ENCODE measurements around the gene CHI3L1.

The CHI3L1 gene

DNA sequence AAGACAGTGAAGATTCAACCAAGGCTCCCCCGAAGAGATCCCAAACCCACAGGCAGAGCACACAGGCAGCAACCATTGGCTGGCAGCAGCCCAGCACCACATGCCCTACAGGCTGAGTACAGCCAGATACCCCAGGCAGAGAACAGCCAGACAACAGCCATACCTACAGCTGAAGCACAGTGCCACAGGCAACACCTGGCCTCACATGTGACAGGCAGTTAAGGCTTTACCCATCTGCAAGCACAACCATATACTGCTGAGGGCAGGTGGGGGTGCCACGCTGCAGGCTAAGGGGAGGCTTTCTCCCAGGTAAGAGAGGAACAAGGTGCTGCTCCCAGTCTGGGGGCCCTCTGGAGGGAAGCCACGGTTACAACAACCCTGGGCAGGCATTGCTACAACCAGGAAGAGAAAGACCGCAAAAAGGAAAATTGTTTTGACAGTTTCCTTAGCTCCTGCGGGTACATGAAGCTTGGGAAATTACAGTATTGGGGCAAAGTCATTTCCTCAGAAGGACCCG, 30.7 kb upstream of the CHI3L1 start:
- H3K9ac ChIP-seq (ENCODE audit: low read length): no peak overlapping the region

DNA sequence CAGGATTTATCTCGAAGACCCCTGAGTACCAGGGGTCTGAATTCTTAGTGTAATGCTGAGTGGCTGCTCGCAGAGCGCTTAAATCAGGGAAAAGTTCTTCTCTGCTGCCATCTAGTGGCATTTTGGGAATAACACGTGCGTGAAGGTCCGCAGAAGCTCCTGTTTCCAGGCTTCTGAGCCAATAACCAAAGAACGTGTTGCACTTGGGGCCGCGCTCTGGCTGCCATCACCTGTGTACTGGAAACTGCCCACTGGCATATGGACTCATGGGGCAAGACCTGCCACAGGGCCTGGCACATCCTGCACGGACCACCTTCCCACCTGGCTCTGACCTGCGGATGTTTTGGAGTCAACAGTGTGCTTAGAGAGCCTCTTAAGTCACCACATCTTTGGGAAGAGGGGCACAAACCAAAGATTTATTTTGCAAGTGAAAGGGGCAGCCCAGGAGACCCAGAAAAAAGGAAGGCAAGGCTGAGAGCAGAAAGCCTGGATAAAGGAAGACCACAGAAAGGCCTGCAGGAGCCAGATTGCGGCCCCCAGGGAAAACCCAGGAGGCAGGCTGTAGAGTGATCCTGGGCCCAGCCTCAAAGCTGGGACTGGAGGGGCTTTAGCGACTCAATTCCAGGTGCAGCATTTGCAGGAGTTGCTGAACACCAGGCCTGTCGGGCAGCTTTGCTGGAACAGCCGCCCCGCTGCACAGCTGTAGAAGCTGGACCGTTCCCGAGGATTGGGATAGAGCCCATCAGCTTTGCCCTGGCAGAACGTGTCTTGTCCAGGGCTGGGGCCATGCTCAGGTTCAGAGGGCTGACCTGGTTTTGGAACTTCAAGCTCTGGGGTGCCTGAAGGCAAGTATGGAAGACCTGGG, 30.0 kb upstream of the CHI3L1 start:
- Histone ChIP-seq H3K9ac (ENCODE audit: low read length) (no peak overlapping the region), H3K4me1 (ENCODE audit: control insufficient read depth, insufficient read depth, low read length) (no peaks in the 10 kb centered on the region), H3K9me3 (ENCODE audit: control insufficient read depth, low read length) (no peaks in the 10 kb centered on the region), H3K36me3 (ENCODE audit: control insufficient read depth, insufficient read depth, low read length, severe bottlenecking) (no peaks in the 10 kb centered on the region), H3K4me3 (ENCODE audit: low read length) (no peak overlapping the region), H3K27me3 (replicated peaks; ENCODE audit: control insufficient read depth, insufficient read depth, low read length) (peaks cover 36% of the 10 kb centered on the region)
- peak; percentile 86 for DNase-seq (ENCODE audit: low read depth)

More for the DNA sequence above, 30.7 kb upstream of the CHI3L1 start:
- H3K4me3 ChIP-seq (ENCODE audit: low read length): no peak overlapping the region
- no peaks in the 10 kb centered on the region for H3K36me3 ChIP-seq (ENCODE audit: control insufficient read depth, insufficient read depth, low read length, severe bottlenecking)
- no peaks in the 10 kb centered on the region for H3K9me3 ChIP-seq (ENCODE audit: control insufficient read depth, low read length)
- no peaks in the 10 kb centered on the region for H3K4me1 ChIP-seq (ENCODE audit: control insufficient read depth, insufficient read depth, low read length)
- no peak for DNase-seq (ENCODE audit: low read depth)
- peaks cover 43% of the 10 kb centered on the region for H3K27me3 ChIP-seq (replicated peaks; ENCODE audit: control insufficient read depth, insufficient read depth, low read length)

DNA sequence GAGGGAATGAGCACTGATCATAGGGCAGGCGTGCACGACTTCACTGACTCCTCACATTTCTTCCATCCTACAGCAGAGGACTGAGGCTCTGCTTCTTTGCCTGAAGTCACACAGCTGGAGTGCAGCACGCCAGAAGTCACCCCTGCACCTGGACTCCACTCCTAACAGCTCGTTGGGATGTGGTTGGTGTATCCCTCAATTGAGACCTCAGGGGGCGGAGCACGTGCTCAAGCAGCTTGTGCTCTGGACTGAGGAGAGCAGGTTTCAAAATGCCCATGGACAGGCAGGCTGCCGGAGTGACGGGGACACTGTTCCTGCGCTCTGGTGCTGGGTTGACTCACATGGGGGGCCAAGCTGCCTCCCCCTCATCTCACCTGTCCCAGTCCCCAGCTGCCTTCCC, 29.1 kb upstream of the CHI3L1 start:
- peaks cover 28% of the 10 kb centered on the region for H3K27me3 ChIP-seq (replicated peaks; ENCODE audit: control insufficient read depth, insufficient read depth, low read length)
- H3K36me3 ChIP-seq (ENCODE audit: control insufficient read depth, insufficient read depth, low read length, severe bottlenecking): no peaks in the 10 kb centered on the region
- H3K4me1 ChIP-seq (ENCODE audit: control insufficient read depth, insufficient read depth, low read length): peaks cover 5% of the 10 kb centered on the region
- no peaks in the 10 kb centered on the region for H3K9me3 ChIP-seq (ENCODE audit: control insufficient read depth, low read length)
- DNase-seq (ENCODE audit: low read depth): no peak
- H3K9ac ChIP-seq (ENCODE audit: low read length): no peak overlapping the region
- H3K4me3 ChIP-seq (ENCODE audit: low read length): no peak overlapping the region

DNA sequence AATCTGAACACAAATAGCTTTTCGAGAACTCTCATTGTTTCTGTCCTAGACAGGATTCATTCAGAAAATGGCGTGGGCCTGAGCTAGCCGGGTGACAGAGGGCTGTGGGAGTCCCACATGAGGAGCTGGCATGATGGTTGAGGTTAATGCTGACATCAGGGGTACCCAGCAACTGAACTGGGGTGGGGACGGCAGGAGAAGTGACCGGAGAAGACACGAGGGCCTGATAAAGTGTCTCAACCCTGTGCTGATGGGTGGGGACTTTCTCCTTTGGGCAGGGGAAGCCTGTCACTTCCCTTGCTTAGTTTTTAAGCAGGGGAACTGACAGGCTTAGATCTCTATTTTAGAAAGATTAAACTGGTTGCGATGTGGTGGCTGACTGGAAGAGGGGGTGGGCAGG, 28.4 kb upstream of the CHI3L1 start:
- Histone ChIP-seq H3K9ac (ENCODE audit: low read length) (no peak overlapping the region), H3K9me3 (ENCODE audit: control insufficient read depth, low read length) (no peaks in the 10 kb centered on the region), H3K27me3 (replicated peaks; ENCODE audit: control insufficient read depth, insufficient read depth, low read length) (peaks cover 25% of the 10 kb centered on the region), H3K36me3 (ENCODE audit: control insufficient read depth, insufficient read depth, low read length, severe bottlenecking) (no peaks in the 10 kb centered on the region), H3K4me1 (ENCODE audit: control insufficient read depth, insufficient read depth, low read length) (peaks cover 5% of the 10 kb centered on the region), H3K4me3 (ENCODE audit: low read length) (no peak overlapping the region)
- DNase-seq (ENCODE audit: low read depth): no peak

DNA sequence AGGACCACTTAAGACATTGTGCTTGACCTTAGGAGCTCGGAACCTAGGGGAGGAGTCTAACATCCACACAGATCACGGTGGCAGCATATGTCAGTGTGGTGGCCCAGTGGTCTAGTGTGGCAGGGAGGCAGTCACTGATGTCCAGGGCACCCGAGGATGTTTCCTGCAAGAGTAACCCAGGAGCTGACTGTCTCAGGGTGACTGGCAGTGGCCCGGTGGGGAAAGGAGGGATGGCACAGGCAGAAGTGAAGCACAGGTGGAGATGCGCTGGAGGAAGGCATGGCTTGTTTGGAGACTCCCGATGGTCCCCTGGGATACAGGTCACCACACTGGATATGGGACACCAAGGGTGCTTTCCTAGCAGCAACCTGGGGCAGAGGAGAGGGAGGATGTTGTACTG, 26.6 kb upstream of the CHI3L1 start:
- no peak for DNase-seq (ENCODE audit: low read depth)
- no peaks in the 10 kb centered on the region for H3K9me3 ChIP-seq (ENCODE audit: control insufficient read depth, low read length)
- H3K27me3 ChIP-seq (replicated peaks; ENCODE audit: control insufficient read depth, insufficient read depth, low read length): peaks cover 17% of the 10 kb centered on the region
- peaks cover 5% of the 10 kb centered on the region for H3K4me1 ChIP-seq (ENCODE audit: control insufficient read depth, insufficient read depth, low read length)
- no peak overlapping the region for H3K4me3 ChIP-seq (ENCODE audit: low read length)
- no peak overlapping the region for H3K9ac ChIP-seq (ENCODE audit: low read length)
- H3K36me3 ChIP-seq (ENCODE audit: control insufficient read depth, insufficient read depth, low read length, severe bottlenecking): no peaks in the 10 kb centered on the region

DNA sequence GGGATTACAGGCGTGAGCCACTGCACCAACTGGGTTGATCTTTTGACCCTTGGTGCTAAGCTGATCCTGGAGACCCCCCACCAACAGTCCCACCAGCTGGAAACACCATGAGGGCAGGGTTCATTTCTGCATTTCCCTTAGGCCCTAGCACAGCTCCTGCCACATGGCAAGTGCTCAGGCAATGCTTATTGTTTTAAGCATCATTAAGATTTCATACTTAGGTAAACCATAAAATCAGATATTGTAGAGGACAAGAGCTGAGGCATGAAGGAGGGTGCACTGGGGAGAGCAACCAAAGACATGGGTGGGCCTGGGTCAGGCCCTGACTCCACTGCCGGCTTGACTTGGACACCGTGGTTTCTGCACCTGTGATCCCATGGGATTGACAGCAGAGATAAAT, 25.3 kb upstream of the CHI3L1 start:
- DNase-seq (ENCODE audit: low read depth): no peak
- H3K9ac ChIP-seq (ENCODE audit: low read length): no peak overlapping the region
- peaks cover 5% of the 10 kb centered on the region for H3K4me1 ChIP-seq (ENCODE audit: control insufficient read depth, insufficient read depth, low read length)
- H3K4me3 ChIP-seq (ENCODE audit: low read length): no peak overlapping the region
- H3K27me3 ChIP-seq (replicated peaks; ENCODE audit: control insufficient read depth, insufficient read depth, low read length): peaks cover 5% of the 10 kb centered on the region
- H3K9me3 ChIP-seq (ENCODE audit: control insufficient read depth, low read length): no peaks in the 10 kb centered on the region
- H3K36me3 ChIP-seq (ENCODE audit: control insufficient read depth, insufficient read depth, low read length, severe bottlenecking): no peaks in the 10 kb centered on the region

DNA sequence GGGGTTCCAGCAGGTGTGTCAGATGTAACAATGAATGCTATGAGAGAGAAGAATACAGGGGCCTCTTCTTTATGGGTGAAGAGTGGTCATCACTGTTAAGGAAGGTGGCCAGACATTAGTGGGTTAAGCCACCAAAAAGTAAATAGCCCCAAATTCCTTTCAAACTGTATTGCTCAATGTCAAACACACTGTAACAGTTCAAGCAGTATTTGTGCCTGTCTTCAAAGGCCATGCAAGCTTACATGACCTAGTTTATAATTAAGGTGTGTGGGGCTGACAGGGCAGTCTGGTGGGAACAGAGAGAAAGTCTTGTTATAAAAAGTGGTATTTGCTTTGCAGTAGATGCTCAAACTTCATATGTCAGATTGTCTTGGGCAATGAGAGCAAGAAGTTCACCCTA, 24.5 kb upstream of the CHI3L1 start:
- H3K9ac ChIP-seq (ENCODE audit: low read length): no peak overlapping the region
- no peaks in the 10 kb centered on the region for H3K27me3 ChIP-seq (replicated peaks; ENCODE audit: control insufficient read depth, insufficient read depth, low read length)
- DNase-seq (ENCODE audit: low read depth): peak; percentile 24
- no peak overlapping the region for H3K4me3 ChIP-seq (ENCODE audit: low read length)
- H3K9me3 ChIP-seq (ENCODE audit: control insufficient read depth, low read length): no peaks in the 10 kb centered on the region
- no peaks in the 10 kb centered on the region for H3K36me3 ChIP-seq (ENCODE audit: control insufficient read depth, insufficient read depth, low read length, severe bottlenecking)
- H3K4me1 ChIP-seq (ENCODE audit: control insufficient read depth, insufficient read depth, low read length): peaks cover 5% of the 10 kb centered on the region

DNA sequence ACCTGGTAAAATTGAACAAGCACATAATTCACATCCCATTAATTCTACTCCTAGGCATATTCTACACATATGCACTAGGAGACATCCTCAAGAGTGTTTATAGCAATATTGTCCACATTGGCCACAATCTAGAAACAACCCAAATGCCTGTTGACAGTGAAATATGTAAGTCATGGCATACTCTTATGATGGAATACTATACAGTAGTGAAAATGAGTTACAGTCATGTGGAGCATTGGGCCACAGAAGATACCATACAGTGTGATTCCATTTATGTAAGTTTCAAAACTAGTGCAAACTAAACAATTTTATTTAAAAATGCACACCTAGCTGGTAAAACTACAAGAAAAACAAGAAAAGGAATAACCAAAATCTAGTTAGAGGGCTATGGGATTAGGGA, 23.8 kb upstream of the CHI3L1 start:
- no peaks in the 10 kb centered on the region for H3K9me3 ChIP-seq (ENCODE audit: control insufficient read depth, low read length)
- H3K4me3 ChIP-seq (ENCODE audit: low read length): no peak overlapping the region
- peaks cover 5% of the 10 kb centered on the region for H3K4me1 ChIP-seq (ENCODE audit: control insufficient read depth, insufficient read depth, low read length)
- H3K36me3 ChIP-seq (ENCODE audit: control insufficient read depth, insufficient read depth, low read length, severe bottlenecking): no peaks in the 10 kb centered on the region
- DNase-seq (ENCODE audit: low read depth): no peak
- no peak overlapping the region for H3K9ac ChIP-seq (ENCODE audit: low read length)
- no peaks in the 10 kb centered on the region for H3K27me3 ChIP-seq (replicated peaks; ENCODE audit: control insufficient read depth, insufficient read depth, low read length)

DNA sequence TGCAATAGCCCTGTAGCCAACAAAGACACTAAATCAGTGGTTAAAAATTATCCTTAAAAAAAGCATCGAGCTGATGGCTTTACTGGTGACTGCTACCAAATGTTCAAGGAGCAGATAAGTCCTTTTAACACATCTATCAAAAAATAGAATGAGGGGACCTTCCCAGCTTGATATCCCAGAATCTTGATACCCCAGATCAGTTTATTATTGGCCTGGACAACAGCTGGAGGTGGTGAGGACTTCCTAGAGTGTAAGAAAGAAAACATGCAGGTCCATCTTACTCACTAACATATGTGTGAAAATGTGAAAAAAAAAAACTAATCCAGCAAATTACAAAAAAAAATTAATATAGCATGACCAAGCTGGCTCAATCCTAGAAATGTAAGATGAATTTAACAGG, 21.7 kb upstream of the CHI3L1 start:
- peaks cover 16% of the 10 kb centered on the region for H3K4me1 ChIP-seq (ENCODE audit: control insufficient read depth, insufficient read depth, low read length)
- no peak for DNase-seq (ENCODE audit: low read depth)
- H3K27me3 ChIP-seq (replicated peaks; ENCODE audit: control insufficient read depth, insufficient read depth, low read length): no peaks in the 10 kb centered on the region
- H3K9ac ChIP-seq (ENCODE audit: low read length): no peak overlapping the region
- no peaks in the 10 kb centered on the region for H3K36me3 ChIP-seq (ENCODE audit: control insufficient read depth, insufficient read depth, low read length, severe bottlenecking)
- H3K9me3 ChIP-seq (ENCODE audit: control insufficient read depth, low read length): no peaks in the 10 kb centered on the region
- no peak overlapping the region for H3K4me3 ChIP-seq (ENCODE audit: low read length)

DNA sequence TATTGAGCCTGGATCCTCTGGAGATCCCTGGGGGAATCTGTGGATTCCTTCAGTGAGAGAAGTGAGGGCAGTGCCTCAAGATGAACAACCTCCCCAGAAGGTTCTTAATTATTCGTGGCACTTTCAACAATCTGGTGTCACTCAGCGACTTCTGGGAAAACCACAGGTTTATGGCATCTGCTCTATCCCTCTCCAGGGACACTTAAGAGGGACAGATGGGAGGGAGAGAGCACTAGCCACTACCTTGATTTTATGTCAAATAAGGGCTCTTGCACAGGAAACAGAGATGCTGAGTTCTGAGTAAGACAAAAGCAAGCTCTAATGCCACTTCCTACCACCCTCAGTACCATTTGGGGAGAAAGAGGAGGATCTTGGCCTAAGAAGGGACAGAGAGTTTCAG, 21.2 kb upstream of the CHI3L1 start:
- H3K36me3 ChIP-seq (ENCODE audit: control insufficient read depth, insufficient read depth, low read length, severe bottlenecking): no peaks in the 10 kb centered on the region
- no peak overlapping the region for H3K4me3 ChIP-seq (ENCODE audit: low read length)
- H3K9me3 ChIP-seq (ENCODE audit: control insufficient read depth, low read length): no peaks in the 10 kb centered on the region
- no peak for DNase-seq (ENCODE audit: low read depth)
- no peaks in the 10 kb centered on the region for H3K27me3 ChIP-seq (replicated peaks; ENCODE audit: control insufficient read depth, insufficient read depth, low read length)
- no peak overlapping the region for H3K9ac ChIP-seq (ENCODE audit: low read length)
- H3K4me1 ChIP-seq (ENCODE audit: control insufficient read depth, insufficient read depth, low read length): peaks cover 20% of the 10 kb centered on the region

DNA sequence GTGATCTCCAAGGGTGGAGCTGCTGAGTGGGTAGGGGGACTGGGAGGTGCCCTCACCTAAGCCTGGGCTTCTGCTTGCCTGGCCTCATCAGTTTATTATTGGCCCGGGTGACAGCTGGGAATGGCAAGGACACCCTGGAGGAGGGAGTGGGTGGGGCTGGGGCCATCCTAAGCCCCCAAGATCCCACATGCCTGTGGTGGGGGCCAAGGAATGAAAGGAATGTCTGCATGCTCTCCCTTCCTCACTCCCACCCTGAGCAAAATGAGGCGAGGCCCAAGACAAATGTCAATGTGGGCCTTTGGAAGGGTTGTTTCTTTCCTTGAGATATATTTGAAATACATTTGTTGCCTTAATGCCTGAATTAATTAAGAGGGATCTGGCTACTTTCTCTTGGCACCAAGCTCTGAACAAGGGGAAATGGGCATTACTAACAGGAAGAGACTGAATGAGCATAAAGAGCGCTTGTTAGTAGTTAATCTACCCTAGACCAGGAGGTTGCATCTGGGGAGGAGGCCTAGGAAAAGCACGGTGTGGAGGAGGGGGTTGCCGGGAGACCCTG, 19.7 kb upstream of the CHI3L1 start:
- no peaks in the 10 kb centered on the region for H3K27me3 ChIP-seq (replicated peaks; ENCODE audit: control insufficient read depth, insufficient read depth, low read length)
- no peak overlapping the region for H3K9ac ChIP-seq (ENCODE audit: low read length)
- no peak overlapping the region for H3K4me3 ChIP-seq (ENCODE audit: low read length)
- DNase-seq (ENCODE audit: low read depth): no peak
- H3K4me1 ChIP-seq (ENCODE audit: control insufficient read depth, insufficient read depth, low read length): peaks cover 34% of the 10 kb centered on the region
- no peaks in the 10 kb centered on the region for H3K9me3 ChIP-seq (ENCODE audit: control insufficient read depth, low read length)
- no peaks in the 10 kb centered on the region for H3K36me3 ChIP-seq (ENCODE audit: control insufficient read depth, insufficient read depth, low read length, severe bottlenecking)

Measured in adipocyte (in vitro differentiated cells).